ENCODE data around the gene CC2D2B. TPM values are rescaled to one million over a fixed set of nuclear protein-coding genes. Genes with fewer than 3 reads are reported as not detected.

Gene CC2D2B
- total RNA-seq, 2 donors from 2014 or later: 0.15 to 0.48 TPM

DNA sequence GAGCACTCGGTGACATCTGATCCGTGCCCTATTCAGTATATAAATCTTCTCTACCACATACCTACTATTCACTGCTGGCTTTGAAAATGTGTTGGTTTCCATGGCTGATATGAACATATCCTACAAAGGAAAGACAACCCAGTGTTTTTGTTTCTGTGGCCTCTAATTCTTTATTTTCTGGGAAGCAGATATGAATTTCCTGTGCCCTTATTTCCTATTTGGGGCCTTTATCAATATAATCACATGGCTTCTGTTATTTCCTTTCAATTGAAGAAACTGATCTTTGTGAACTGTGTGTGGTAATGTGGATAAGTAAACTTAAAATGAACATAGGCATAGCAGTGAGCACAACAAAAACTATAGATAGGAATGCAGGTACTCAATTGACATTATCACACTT, 146.2 kb downstream of the CC2D2B start:
- no peak for DNase-seq
- intact Hi-C loops (cut with DNase I): no loop called here
- Histone ChIP-seq H3K36me3 (peaks cover 9% of the 10 kb centered on the region), H3K4me1 (no peaks in the 10 kb centered on the region), H3K4me3 (no peak overlapping the region), H3K9me3 (no peaks in the 10 kb centered on the region), H3K9ac (ENCODE audit: low read depth in 2 of 2, low read length in 2 of 2) (no peak overlapping the region), H3K27me3 (no peaks in the 10 kb centered on the region), H3K27ac (no peak overlapping the region)
- TF ChIP-seq, protein P1, sequence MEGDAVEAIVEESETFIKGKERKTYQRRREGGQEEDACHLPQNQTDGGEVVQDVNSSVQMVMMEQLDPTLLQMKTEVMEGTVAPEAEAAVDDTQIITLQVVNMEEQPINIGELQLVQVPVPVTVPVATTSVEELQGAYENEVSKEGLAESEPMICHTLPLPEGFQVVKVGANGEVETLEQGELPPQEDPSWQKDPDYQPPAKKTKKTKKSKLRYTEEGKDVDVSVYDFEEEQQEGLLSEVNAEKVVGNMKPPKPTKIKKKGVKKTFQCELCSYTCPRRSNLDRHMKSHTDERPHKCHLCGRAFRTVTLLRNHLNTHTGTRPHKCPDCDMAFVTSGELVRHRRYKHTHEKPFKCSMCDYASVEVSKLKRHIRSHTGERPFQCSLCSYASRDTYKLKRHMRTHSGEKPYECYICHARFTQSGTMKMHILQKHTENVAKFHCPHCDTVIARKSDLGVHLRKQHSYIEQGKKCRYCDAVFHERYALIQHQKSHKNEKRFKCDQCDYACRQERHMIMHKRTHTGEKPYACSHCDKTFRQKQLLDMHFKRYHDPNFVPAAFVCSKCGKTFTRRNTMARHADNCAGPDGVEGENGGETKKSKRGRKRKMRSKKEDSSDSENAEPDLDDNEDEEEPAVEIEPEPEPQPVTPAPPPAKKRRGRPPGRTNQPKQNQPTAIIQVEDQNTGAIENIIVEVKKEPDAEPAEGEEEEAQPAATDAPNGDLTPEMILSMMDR (IDR thresholded peaks at IDR 0.05): no peak

DNA sequence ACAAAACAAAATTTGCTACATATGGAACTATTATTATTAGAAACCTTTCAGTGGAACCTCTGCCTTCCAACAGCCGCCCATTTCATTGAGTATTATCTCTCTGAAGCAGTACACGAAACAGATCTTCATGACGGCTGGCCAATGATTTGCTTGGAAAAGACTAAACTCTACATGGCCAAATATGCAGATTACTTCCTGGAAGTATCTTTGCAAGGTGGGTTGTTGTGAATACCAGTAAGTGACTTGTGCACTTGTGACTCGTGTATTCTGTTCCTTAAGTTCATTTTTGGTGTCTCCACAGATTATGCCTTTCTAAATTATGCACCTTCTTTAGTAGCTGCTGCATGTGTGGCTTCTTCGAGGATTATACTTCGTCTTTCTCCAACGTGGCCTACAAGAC, 149.0 kb downstream of the CC2D2B start:
- no peak overlapping the region for H3K27ac ChIP-seq
- H3K4me3 ChIP-seq: no peak overlapping the region
- TF ChIP-seq, protein P1 (IDR thresholded peaks at IDR 0.05): no peak
- no peak for DNase-seq
- H3K9ac ChIP-seq (ENCODE audit: low read depth in 2 of 2, low read length in 2 of 2): no peak overlapping the region
- no peaks in the 10 kb centered on the region for H3K27me3 ChIP-seq
- no peaks in the 10 kb centered on the region for H3K4me1 ChIP-seq
- intact Hi-C loops (cut with DNase I): no loop called here
- H3K9me3 ChIP-seq: no peaks in the 10 kb centered on the region
- peaks cover 12% of the 10 kb centered on the region for H3K36me3 ChIP-seq

- H3K27me3 ChIP-seq: no peaks in the 10 kb centered on the region
- no peaks in the 10 kb centered on the region for H3K9me3 ChIP-seq
- H3K4me3 ChIP-seq: no peak overlapping the region
- no peaks in the 10 kb centered on the region for H3K4me1 ChIP-seq
- no peak overlapping the region for H3K27ac ChIP-seq
- H3K36me3 ChIP-seq: peaks cover 12% of the 10 kb centered on the region
- intact Hi-C loops (cut with DNase I): no loop called here
- TF ChIP-seq, protein P1 (IDR thresholded peaks at IDR 0.05): no peak
- no peak for DNase-seq
- no peak overlapping the region for H3K9ac ChIP-seq (ENCODE audit: low read depth in 2 of 2, low read length in 2 of 2)
These were observed 153.5 kb downstream of the CC2D2B start for GRCh38 chr10:96061232-96061631.

DNA sequence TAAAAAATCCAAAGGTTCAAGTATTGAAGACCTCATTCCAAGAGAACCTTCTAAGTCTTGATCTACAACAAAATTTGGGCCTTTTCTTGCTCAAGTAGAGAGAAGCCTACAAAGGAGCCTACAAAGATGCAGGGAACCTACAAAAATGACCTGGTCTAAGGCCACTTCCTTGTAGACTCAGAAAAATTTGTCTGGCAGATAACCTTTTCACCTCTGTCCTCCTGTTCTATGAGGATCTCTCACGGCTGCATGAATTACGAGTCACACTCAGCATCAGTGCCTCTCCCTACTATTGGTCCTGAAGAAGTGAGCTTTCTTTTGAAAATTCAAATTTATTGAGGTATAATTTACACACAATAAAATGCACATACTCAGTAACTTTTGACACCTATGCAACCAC, 164.9 kb downstream of the CC2D2B start:
- H3K36me3 ChIP-seq: no peaks in the 10 kb centered on the region
- H3K27ac ChIP-seq: no peak overlapping the region
- TF ChIP-seq, protein P1 (IDR thresholded peaks at IDR 0.05): no peak
- H3K9ac ChIP-seq (ENCODE audit: low read depth in 2 of 2, low read length in 2 of 2): no peak overlapping the region
- no peaks in the 10 kb centered on the region for H3K27me3 ChIP-seq
- intact Hi-C loops (cut with DNase I): no loop called here
- DNase-seq: no peak
- H3K4me1 ChIP-seq: no peaks in the 10 kb centered on the region
- H3K4me3 ChIP-seq: no peak overlapping the region
- H3K9me3 ChIP-seq: no peaks in the 10 kb centered on the region

GRCh38 chr10:96073722-96074121, 165.9 kb downstream of the CC2D2B start:
- no peaks in the 10 kb centered on the region for H3K27me3 ChIP-seq
- no peaks in the 10 kb centered on the region for H3K4me1 ChIP-seq
- no peak overlapping the region for H3K9ac ChIP-seq (ENCODE audit: low read depth in 2 of 2, low read length in 2 of 2)
- DNase-seq: no peak
- no peaks in the 10 kb centered on the region for H3K9me3 ChIP-seq
- intact Hi-C loops (cut with DNase I): no loop called here
- H3K4me3 ChIP-seq: no peak overlapping the region
- TF ChIP-seq, protein P1 (IDR thresholded peaks at IDR 0.05): no peak
- H3K27ac ChIP-seq: no peak overlapping the region
- no peaks in the 10 kb centered on the region for H3K36me3 ChIP-seq

DNA sequence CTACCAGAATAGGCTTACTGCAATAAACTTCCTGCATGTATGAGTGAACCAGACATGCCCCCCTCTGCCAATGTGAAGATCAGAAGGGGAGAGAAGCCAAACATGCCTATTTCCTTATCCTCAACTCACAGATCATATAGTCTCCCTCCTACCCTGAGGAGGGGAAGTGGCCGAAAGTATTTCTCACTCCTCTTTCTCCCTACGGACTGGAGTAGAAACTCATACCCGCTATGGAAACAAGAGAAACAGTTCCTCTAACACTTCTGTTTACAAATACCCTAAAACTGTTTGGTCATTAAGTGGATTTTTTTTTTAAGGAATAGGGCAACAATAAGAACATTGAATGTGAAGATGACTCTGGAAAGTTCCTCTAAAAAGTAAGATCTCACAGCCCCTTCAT, 167.0 kb downstream of the CC2D2B start:
- Histone ChIP-seq H3K9ac (ENCODE audit: low read depth in 2 of 2, low read length in 2 of 2) (no peak overlapping the region), H3K27me3 (no peaks in the 10 kb centered on the region), H3K4me1 (no peaks in the 10 kb centered on the region), H3K9me3 (no peaks in the 10 kb centered on the region), H3K36me3 (no peaks in the 10 kb centered on the region), H3K4me3 (no peak overlapping the region), H3K27ac (no peak overlapping the region)
- no peak for DNase-seq
- intact Hi-C loops (cut with DNase I): no loop called here
- TF ChIP-seq, protein P1 (IDR thresholded peaks at IDR 0.05): no peak
